Measurements from ENCODE around the gene TLK1. TPM values are rescaled to one million over a fixed set of nuclear protein-coding genes. Genes with fewer than 3 reads are reported as not detected.

TLK1 gene
- total and polyA plus RNA-seq, 2 of the 4 experiments (the other 2 are of a cell fraction): 7.3 to 12.5 TPM

DNA sequence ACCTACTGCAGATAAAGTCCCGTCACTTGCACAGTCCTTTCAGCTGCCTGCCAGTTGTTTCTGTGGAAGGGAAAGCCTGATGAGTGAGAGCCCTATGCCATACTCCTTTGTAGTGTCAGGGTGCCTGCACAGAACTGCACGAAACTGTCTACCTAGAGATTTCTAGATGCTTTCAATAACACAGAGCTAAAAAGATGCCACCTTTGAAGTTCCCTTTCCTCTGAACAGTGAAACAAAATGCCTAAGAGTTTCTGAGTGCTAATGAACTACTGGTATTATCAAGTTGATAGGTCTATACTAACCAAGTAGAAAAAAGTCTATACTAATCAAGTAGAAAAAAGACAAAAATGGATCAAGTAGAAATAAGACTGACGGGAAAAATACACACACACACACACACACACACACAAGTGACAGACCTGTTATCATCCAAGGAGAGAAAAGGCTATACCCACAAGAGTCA is 79.0 kb downstream of the TLK1 start:
- no peak overlapping the region for H3K4ac ChIP-seq (ENCODE audit: low read depth, low read length)
- H2AK5ac ChIP-seq (ENCODE audit: low read depth, low read length): no peak overlapping the region
- no peak overlapping the region for H4K5ac ChIP-seq (ENCODE audit: low read depth, low read length)
- H4K8ac ChIP-seq (ENCODE audit: low read depth in 2 of 2, low read length in 2 of 2): no peak overlapping the region
- in situ Hi-C loops (cut with MboI; ENCODE audit: low sequenced_read_pairs): no loop called here
- DNase-seq: no peak
- TF ChIP-seq, protein P1, sequence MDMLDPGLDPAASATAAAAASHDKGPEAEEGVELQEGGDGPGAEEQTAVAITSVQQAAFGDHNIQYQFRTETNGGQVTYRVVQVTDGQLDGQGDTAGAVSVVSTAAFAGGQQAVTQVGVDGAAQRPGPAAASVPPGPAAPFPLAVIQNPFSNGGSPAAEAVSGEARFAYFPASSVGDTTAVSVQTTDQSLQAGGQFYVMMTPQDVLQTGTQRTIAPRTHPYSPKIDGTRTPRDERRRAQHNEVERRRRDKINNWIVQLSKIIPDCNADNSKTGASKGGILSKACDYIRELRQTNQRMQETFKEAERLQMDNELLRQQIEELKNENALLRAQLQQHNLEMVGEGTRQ (IDR thresholded peaks at IDR 0.05; ENCODE audit: low read depth, low read length): no peak
- TF ChIP-seq NFE2L2 (IDR thresholded peaks at IDR 0.05; ENCODE audit: low read depth, low read length): no peak
- TF ChIP-seq CHD1 (IDR thresholded peaks at IDR 0.05; ENCODE audit: low read depth, low read length): no peak
- TF ChIP-seq ELK1 (IDR thresholded peaks at IDR 0.05; ENCODE audit: borderline replicate concordance, low read depth, low read length): no peak
- TF ChIP-seq MAFK (IDR thresholded peaks at IDR 0.05; ENCODE audit: low read depth, low read length): no peak
- no peak for TF ChIP-seq CTCF (conservative IDR thresholded peaks at IDR 0.05; ENCODE audit: low read depth, low read length)
- H3K79me1 ChIP-seq (ENCODE audit: low read depth in 1 of 2, low read length in 2 of 2): peaks cover 26 to 52% of the 10 kb centered on the region in 2 experiments; a peak in 3 of 4 replicates
- H3K9me1 ChIP-seq (ENCODE audit: insufficient read depth, low read length): peaks cover 3% of the 10 kb centered on the region
- dilution Hi-C loops (cut with HindIII; ENCODE audit: low sequenced_read_pairs, unreplicated experiment): no loop called here
- H3K18ac ChIP-seq (ENCODE audit: low read depth, low read length): no peak overlapping the region
- H3K27me3 ChIP-seq (ENCODE audit: control insufficient read depth, insufficient read depth, low read length): no peaks in the 10 kb centered on the region
- no peak overlapping the region for H2BK120ac ChIP-seq (ENCODE audit: low read depth, low read length)
- H3K36me3 ChIP-seq (ENCODE audit: control insufficient read depth, insufficient read depth, low read length): peaks cover 2% of the 10 kb centered on the region
- intact Hi-C loops (cut with micrococcal nuclease): no loop called here
- H3K14ac ChIP-seq (replicated peaks; ENCODE audit: low read depth, low read length): no peak overlapping the region
- no peaks in the 10 kb centered on the region; the same call in 1 of the 2 replicates for H3K4me1 ChIP-seq (ENCODE audit: control insufficient read depth, insufficient read depth, low read length)
- H2BK15ac ChIP-seq (ENCODE audit: low read depth, low read length): no peak overlapping the region
- no peaks in the 10 kb centered on the region for H3K9me3 ChIP-seq (ENCODE audit: control insufficient read depth, insufficient read depth, low read length)
- H3K27ac ChIP-seq (ENCODE audit: insufficient read depth, low read length): no peak overlapping the region
- no peak overlapping the region for H3K56ac ChIP-seq (ENCODE audit: extremely low read depth, insufficient read depth, low read length)
- POLR2A ChIA-PET (ENCODE audit: unreplicated experiment): no interaction called here
- H3K4me3 ChIP-seq (ENCODE audit: insufficient read depth, low read depth, low read length): no peak overlapping the region
- CTCF ChIA-PET: interaction anchor here (0.6 to 1.2 kb wide), 3 partner anchors 78 to 1363 kb away, joined by 3 to 5 read pairs (median 4); no protein-coding TSS in a partner anchor
- BruUV-seq (replicated peaks): no TSS peak
- H2BK5ac ChIP-seq (ENCODE audit: low read depth, low read length, poor library complexity, severe bottlenecking): no peak overlapping the region
- H3K9ac ChIP-seq (ENCODE audit: low read depth, low read length): no peak overlapping the region
- ATAC-seq (ENCODE audit: low read depth): no peak
- no peak overlapping the region for H2AK9ac ChIP-seq (replicated peaks; ENCODE audit: low read depth, low read length, poor library complexity)
- WGBS, 2 experiments (ENCODE audit: extremely low coverage in 2 of 2, insufficient read length in 1 of 2): no CpG with 5 or more reads among the region's 3 CpGs
- H2AFZ ChIP-seq (replicated peaks; ENCODE audit: low read length, poor library complexity): no peak overlapping the region
- no peak overlapping the region for H2BK20ac ChIP-seq (ENCODE audit: low read depth, low read length)
- H4K20me1 ChIP-seq (ENCODE audit: insufficient read depth, low read length): peaks cover 18% of the 10 kb centered on the region; the same call in 1 of the 2 replicates
- no peak overlapping the region for H4K91ac ChIP-seq (ENCODE audit: insufficient read depth, low read depth, low read length)
- no peak overlapping the region for H3K4me2 ChIP-seq (ENCODE audit: low read depth, low read length)
- no peak overlapping the region; the same call in 1 of the 2 replicates for H3K23ac ChIP-seq (ENCODE audit: low read depth, low read length)
